Occipital lobe (tissue), 2 donors: ENCODE data around the gene RAB40A. TPM values are rescaled to one million over a fixed set of nuclear protein-coding genes. Genes with fewer than 3 reads are reported as not detected.
"Not testable (repeated sequence)": the region's sequence is repeated elsewhere in the genome, so short reads cannot be mapped to it uniquely, and the experiment has no call there.

Experiments used
- DNase-seq: peaks from one replicate; lab custom pipeline; 2025; lab: John Stamatoyannopoulos, UW
- total RNA-seq: library from RNA; depleted of rRNA; stranded (reverse); fragments of >200 nt; gene quantifications from one replicate; pipeline ENCODE4 v1.2.3, GENCODE V29; 2014

The RAB40A gene
- total RNA-seq, 1 donor from 2014 or later, result 0.94 TPM

DNA sequence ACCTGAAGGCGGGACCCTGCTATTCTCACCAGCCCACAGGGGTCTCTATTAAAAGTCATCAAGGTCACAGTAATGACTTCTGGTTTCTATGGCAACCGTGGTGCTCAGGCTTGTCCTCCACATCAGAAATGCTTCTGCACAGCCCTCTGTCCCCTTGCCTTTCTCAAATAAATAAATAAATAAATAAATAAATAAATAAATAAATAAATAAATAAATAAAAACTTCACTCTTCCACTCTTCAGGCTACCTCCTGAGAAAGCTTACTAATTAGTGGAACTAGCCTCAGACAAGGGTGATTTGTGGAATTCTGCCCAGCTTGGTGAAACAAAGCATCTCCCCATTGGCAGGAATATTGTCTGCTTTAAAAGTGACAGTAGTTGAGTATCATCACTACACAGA is 5.5 kb upstream of the RAB40A start:
- no peak for DNase-seq

DNA sequence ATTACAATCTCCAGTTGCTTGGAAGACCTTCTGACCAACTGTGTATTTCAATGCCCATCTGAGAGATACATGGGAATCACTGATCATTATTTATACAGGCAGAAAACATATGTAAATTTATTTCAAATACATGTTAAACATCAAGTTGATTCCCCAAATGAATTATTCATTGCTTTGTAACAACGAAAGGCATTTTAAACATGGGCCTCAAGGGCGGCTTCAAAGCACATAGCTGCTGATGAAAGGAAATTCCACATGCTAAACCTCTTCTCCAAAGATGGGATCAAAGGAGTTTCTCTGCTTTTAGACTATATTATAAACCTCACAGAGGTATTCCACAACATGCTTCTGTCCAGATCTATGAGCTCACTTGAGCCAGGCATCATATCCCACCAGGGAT is 4.3 kb upstream of the RAB40A start:
- DNase-seq, result no peak

DNA sequence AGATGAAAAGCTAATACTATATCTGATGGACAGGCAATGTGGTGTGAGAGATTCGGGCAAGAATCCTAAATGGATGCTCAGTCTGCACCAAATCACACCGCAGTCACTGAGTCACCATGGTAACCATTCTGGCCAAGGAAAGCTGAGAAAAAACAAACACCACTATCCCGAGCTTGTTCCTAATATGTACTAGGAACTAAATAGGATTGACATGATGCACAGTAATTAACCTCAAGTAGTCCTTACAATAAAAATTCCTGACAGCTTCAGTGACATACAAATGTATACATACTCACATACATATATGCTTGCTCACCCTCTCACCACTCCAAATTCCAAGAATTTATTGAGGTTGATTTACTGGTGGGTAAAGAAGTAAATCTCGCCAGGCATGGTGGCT is 1.1 kb upstream of the RAB40A start:
- DNase-seq, result no peak

DNA sequence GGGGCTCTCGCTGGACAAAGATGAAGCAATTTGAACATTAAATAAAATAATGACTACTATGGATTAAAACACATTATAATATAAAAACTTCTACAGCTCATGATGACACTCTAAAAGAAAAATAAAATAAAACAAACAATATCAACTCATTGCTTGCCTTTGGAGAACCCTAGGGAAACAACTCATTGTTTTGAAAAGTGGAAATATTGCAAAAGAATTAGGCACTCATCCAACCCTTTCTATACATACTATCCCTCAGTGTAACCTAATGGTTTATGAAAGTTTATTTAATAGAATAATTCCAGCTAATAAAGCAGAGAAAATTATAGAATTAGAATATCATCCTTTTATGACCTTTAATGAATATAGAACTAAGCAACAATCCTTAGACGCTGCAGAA is 718 bp downstream of the RAB40A start:
- DNase-seq, result no peak

DNA sequence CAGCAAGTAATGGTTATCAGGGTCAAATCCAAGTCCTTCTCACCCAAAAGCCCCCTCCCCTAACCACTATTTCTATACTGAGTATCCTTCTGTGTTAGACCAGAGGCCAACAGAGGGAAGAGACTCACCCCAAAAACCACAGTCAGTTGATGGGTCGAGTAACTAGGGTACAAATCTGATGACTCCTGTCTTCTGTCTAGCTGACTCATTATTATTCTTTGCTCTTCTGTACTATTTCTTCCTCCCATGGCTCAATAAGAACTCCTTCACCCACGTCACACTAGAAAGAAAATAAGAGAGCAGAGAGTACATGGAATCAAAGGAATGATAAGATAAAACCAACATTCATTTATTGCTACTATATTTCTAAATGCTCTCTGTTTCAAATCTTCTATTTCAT is 2.0 kb downstream of the RAB40A start:
- no peak for DNase-seq

DNA sequence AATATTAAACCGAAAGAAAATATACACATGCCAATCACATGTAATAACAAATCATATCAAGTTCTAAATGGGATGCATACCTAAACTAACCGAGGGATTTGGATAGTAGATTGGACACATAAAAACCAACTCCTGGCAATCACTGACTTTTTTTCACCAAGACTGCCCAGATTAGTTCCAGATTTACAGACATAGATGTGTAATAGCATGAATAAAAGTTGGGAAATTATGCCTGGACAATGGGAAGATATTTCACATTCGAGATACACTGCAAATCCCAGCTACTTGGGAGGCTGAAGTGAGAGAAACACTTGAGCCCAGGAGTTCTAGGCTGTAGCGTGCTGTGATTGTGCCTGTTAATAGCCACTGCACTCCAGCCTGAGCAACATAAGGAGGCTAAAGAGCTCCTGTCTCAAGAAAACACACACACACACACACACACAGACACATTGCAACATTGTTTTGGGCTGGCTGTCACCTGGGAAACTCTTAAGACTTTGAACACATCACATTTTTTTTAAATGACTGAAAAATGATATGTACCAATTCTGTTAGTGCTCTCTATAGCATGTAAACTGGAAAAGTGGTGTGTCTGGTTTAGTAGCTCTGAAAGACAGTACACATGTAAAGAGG is 5.7 kb downstream of the RAB40A start:
- no peak for DNase-seq

DNA sequence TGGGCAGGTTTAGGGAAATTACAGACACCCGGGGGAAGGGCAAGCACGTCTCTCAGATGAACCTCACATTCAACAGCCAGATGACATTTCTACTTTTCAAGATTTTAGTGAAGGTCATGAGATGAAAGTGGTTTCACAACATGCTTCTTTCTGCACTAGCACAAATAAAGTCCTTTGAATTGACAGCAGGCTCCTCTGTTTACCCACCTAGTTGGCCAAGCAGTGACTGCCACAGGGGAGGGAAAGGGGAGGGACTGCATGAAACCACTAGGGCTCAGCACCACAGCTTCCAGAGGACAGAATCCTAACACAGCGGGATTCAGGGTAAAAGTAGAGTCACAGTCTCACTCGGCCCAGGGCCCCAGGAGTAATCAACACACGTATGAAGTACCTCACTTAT is 6.2 kb downstream of the RAB40A start:
- DNase-seq, result no peak

DNA sequence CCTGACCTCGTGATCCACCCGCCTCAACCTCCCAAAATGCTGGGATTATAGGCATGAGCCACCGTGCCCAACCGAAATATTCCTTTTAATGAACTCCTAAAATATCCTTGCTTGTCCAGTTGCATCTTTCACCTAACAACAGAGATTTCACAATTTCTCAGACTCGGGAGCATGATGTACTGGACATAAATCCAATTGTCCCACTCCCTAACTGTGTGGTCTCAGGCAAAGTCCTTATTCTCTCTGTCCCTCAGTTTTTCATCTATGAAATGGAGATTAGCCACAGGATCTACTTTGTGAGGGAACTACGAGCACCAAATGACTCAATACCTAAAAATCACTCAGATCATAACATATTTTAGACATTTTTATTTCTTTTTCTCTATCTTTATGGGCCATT is 9.3 kb downstream of the RAB40A start:
- DNase-seq, result no peak

DNA sequence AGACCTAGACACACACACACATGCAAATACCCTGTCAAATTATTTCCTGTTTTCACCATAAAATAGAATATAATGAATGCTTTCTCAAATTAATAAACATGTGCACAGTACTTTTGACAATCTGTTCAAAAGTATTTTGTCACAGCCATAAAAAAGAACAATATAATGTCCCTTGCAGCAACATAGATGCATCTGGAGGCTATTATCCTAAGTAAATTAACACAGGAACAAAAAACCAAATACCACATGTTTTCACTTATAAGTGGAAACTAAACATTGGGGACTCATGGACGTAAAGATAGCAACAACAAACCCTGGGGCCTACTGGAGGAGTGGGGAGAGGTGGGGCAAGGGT is 15.5 kb downstream of the RAB40A start:
- DNase-seq, result no peak

DNA sequence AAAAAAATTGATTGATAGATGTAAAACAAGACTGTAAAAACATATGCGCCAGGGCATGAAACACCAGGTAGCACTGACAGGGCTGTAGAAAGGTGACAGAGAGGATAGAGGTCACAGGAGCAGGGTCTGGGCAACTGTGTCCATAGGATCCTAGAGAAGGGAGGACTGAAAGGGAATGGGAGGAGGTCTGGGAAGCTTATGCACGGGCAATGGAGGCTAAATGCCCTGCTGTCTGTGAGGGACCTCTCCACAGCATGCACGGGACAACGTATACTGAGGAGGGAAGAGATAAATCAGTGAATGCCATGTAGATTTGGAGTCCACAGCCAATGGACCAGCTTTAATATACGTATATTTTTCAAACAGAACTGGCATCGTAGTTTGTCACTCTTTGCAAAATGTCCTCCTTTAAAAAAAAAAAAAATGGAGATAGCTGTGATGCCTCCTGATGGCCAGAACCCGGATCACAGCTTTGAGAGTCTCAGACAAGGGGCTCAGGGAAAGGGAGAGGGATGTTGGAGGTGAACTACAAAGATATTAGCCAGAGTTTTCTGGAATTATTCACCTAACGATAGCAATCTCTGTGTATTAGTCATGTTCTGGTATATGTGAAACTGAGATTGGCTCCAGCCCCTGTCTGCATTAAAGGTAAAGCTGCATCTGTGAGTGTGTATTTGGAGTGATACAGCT is 16.0 kb downstream of the RAB40A start:
- DNase-seq, result no peak

DNA sequence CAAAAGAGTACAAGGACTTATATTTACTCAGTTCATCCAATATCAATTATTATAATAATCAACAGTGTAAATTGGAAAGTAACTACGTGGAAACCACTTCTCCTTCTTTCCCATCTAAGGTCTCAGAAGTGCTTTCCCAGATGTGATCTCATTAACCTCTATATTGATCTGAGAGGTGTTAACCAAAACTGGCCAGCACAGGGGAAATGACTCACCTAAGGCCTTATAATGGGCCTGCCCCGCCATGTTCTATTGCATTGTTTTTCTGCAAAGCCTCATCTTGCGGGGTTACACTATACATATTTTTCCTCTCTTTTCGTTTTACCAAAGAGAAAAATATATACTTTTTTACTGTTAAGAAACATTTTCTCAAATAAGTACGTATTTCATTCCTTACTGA is 20.5 kb downstream of the RAB40A start:
- no peak for DNase-seq

DNA sequence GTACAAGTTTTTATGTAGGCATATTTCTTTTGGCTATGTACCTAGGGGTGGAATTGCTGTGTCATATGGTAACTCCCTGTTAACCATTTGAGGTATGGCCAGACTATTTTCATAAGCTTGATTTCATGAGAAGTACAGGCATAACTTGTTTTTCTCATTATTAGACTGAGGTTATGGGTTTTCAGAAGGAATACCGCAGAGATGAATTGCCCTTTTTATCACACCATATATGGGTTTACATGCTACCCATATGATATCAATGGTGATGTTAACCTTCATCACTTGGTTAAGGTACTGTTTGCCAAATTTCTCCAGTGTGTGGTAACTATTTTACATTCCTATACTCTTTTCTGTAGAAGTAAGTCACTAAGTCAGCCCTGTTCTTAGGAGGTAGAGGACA is 23.5 kb downstream of the RAB40A start:
- DNase-seq, result no peak

DNA sequence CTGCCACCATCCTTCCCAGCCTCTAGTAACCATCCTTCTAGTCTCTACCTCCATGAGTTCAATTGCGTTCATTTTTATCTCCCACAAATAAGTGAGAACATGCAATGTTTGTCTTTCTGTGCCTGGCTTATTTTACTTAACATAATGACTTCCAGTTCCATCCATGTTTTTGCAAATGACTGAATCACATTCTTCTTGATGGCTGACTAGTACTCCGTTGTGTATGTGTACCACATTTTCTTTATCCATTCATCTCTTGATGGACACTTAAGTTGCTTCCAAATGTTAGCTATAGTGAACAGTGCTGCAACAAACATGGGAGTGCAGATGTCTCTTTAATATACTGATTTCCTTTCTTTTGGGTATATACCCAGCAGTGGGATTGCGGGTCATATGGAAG is 25.7 kb downstream of the RAB40A start:
- not testable (repeated sequence) for DNase-seq

DNA sequence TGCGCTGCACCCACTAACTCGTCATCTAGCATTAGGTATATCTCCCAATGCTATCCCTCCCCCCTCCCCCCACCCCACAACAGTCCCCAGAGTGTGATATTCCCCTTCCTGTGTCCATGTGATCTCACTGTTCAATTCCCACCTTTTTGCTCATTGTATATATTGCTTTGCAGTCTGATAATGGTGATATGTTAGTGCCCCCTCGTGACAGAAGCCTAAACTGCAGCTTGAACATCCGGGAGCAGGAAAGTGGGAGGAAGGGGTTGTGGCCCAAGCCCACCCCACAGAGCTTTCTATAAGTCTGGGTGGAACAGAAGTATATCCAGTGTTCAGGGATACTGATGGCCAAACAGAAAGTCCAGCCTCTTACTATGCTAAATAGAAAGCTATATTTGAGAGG is 29.6 kb downstream of the RAB40A start:
- not testable (repeated sequence) for DNase-seq

DNA sequence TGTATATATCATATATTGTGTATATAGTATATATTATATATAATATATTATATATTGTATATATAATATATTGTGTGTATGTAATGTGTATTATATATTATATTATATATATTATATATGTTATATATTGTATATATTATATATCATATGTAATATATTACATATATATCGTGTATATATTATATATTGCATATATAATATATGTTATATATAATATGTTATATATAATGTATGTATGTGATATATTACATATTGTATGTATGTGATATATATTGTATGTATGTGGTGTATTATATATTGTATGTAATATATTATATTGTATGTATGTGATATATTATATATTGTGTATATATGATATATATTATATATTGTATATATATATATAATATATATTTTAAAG is 30.5 kb downstream of the RAB40A start:
- DNase-seq, result no peak

DNA sequence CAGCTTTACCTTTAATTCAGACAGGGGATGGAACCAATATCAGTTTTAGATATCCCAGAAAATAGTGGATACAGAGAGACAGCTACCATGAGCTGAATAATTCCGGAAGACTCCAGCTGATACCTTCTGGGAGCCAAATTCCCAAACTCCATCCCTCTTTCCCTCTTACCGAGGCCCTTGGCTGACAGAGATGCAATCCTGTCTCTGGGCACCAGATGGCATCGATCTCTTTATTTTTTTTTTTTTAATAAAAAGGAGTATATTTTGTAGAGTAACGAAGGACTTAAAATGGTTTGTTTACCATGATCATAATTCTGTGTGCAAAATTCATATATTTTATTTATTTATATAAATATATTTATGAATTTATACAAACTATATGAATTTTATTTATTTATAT is 31.0 kb downstream of the RAB40A start:
- no peak for DNase-seq

DNA sequence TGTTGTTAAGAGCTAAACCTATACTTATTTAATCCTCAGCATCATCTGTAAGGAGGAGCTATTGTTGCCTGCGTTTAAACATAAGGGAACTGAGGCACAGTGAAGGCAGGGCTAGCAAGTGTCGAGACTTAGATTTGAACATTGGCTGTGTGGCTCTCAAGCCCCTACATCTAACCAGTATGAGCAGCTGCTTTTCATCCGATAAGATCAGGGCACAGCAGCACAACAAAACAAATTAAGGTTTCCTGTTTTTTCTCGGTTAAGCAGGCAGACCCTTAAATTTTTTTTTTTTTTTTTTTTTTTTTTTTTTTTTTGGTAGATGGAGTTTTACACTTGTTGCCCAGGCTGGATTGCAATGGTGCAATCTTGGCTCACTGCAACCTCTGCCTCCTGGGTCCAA is 35.6 kb downstream of the RAB40A start:
- DNase-seq, result no peak

DNA sequence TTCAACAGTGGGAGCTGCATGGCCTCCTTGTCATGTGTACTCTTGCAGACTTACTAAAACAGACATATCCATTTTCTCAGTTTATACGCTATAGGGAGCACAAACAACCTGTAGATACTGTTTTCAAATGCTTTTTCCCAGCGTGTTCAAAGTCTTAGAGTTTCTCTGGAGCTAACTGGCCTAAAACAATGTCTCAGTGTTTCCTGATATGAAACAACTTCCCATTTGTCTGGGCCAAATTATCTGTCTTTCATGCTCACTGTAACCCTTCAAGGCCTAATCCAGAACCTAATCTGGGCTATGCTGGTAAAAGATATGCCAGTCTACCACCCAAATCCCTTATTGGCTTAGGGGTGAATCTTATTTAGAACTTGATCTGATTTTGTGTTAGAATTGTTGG is 38.8 kb downstream of the RAB40A start:
- DNase-seq, result no peak

DNA sequence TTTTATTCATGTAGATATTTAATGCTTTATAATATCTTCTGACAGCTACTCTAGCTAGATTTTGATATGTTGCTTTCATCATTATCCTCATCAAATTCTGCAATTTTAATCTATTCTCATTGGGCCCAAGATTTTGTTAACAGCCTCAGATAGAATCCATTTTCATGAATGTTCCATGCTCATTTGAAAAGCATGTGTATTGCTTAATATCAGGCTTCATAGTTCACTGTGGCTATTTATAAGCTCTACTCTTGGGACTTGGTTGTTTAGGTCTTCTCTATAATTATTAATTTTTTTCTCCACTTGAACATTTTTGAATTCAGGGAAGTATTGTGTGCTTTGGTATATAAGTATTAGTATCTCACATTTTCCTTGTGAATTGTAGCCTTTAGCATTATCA is 41.8 kb downstream of the RAB40A start:
- no peak for DNase-seq

DNA sequence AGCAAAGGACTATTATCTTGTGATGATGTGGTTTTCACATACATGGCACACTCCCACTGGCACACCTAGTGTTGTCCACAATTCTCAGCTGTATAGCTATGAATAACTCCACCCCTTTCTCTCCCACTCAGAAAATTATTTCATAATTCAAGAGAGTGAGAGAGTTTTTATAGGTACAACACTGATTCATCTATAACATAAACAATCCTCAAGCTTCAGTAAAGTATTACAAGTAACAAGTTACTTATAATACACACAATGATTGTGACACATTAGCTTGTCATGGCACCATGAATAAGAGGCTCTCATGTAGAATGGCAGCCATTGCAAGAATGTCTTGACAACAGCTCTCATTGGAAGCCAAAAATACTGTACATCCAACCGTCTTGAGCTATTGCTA is 43.9 kb downstream of the RAB40A start:
- DNase-seq, result no peak

DNA sequence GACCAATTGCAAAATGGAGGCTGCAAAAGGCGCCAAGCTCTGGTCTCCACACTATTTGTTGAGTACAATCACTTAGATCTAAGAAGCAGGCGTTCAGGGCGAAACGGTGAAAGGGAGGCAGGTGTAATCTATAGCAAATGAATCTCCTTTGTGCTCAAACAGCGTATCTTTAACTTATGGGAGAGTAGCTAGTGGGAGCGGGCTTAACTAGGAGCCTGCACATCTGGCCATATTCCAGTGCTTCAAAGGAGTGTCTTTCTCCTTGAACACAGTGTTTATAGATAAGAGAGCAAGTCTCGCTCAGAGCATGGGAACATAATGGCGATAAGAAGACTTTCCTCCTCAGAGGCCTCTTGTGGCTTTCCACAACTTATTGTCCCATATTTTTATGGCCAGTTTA is 49.3 kb downstream of the RAB40A start:
- DNase-seq, result not testable (repeated sequence)

DNA sequence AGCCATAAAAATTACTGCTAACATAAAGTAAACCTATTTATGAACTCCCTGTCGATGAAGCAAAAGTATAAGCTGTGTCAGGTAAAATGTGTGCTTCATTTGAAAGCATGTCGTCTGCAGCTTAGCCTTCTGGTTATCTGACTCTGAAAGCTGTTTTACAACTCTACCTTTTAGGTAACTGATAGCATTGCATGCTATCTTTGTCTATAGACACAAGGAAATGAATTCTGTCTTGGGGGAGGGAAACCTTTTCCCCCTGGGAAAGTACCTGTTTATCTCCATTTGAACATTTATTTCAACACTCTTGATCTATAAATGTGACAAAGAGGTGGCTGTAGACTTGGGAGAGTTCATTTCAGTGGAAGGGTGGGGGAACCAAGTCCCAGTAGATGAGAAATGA is 51.4 kb downstream of the RAB40A start:
- no peak for DNase-seq

DNA sequence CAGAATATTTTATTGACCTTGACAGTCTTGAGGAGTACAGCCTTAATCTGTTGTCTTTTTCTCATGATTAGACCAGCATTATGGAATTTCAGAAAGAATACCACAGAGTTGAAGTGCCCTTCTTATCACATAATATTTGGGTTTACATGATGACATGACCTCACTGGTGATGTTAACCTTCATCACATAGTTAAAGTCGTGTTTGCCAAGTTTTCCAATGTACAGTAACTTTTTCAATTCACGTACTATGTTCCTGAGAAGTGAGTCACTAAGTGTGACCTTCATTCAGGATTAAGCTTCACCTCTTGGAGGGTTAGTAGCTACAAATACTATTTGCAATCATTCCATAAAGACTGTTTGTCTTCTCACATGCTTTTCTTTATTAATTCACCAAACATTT is 52.1 kb downstream of the RAB40A start:
- no peak for DNase-seq

DNA sequence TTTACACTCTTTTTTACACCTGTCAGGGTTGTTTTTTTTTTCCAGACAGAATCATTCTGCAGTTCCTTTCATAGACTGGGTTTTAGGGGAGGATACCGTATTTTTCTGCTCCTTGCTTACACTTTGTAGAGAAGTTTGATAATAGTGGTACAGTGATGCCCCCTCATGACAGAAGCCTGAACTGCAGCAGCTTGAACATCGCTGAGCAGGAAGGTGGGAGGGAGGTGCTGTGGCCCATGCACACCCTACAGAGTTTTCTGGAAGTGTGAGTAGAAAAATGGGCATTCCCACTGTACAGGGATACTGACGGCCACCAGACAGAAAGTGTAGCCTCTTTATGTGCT is 54.5 kb downstream of the RAB40A start:
- DNase-seq, result peak; percentile 22
